Mesenteric fat pad (tissue), 1 donor: Measurements from ENCODE around the gene MALL. TPM values are rescaled to one million over a fixed set of nuclear protein-coding genes. Genes with fewer than 3 reads are reported as not detected.
"Not testable (repeated sequence)": the region's sequence is repeated elsewhere in the genome, so short reads cannot be mapped to it uniquely, and the experiment has no call there.

Experiments used
- DNase-seq: peaks from one replicate; pipeline ENCODE4 v3.0.0-alpha.2; 2020; ENCODE audit warnings: low spot score
- long read RNA-seq: library from polyadenylated mRNA; unstranded; transcript quantifications from one replicate; pipeline ENCODE4 v2.0.0, GENCODE V29; 2020
- total RNA-seq: library from RNA; stranded (reverse); fragmentation: NEBNext Ultra II Directional; extraction: Animal tissue kit (Norgen Biotek cat#: 25700); gene quantifications from one replicate; pipeline ENCODE4 v1.2.1, GENCODE V29; 2021
- donor health status: DM: yes; HTN: yes; CAD: no.

The MALL gene
- total RNA-seq, result 20.8 TPM
- long read RNA-seq, transcript MALL-201 (4 exons, 3,061 nt), result major isoform, 146 of 169 reads
- long read RNA-seq, partial matches to known transcripts, result 10 of 169 reads
- long read RNA-seq, other reads (novel, unspliced or antisense), result 12 of 169 reads

DNA sequence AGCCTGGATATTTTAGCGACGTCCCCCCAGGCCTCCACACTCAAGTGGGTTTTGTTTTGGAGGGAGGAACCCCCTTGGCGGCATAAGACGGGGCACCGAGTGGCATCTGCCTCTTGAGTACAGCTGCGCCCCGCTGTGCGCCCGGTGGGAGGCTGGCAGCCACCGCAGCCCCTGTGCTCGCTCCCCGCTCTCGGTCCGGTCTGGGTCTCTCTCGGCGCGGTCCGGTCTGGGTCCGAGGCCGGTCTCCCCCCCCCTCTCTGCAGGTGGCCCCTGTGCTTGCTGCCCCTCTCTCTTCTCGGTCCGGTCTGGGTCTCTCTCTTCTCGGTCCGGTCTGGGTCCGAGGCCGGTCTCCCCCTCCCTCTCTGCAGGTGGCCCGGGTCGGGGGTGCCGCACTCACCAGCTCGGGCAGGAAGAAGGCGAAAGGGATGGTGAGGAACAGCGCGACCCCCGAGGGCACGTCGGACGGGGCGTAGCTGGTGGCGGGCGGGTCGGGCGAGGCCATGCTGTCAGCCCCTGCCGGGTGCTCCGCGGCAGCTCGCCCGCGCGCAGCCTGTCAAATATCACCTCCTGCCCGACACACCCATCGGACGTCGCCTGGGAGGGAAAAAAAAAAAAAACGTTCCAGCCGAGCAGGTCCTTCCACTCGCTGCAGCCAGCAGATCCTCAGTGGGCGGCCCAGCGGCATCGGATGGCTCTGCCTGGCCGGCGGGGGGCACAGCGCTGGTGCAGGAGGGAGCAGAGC is at the start of gene MALL:
MALL (minus strand) TSS at position 532 of the 742 bp plus-strand sequence; CDS start at position 502, 30 bp downstream.
- DNase-seq, result no peak

DNA sequence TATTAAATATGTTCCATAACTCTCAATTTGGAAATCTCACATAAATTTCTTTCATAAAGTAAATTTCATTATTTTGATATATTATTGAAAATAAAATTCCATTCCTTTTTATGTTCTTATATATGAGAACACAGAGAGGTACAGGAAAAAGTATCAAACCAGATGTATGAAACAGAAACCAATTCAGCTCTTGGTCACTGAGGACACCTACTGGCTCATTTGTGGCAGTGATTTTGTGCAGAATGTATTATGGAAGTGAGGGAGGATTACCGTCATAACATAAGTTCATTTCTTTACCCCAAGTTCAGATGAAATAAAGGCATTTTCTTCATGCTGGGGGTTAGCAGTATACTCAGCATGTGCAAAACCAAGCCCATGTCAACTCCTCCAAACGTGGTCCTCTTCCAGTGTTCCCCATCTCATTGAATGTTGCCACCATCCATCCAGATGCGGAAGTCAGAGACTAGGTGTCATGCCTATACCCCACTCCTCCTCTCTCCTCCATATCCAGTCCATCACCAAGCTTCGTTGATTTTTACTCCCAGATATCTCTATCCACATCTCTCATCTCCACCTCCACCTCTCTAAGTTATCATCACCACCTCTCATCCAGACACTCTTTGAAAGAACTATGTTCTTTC is 41.7 kb upstream of the MALL start:
- no peak for DNase-seq

DNA sequence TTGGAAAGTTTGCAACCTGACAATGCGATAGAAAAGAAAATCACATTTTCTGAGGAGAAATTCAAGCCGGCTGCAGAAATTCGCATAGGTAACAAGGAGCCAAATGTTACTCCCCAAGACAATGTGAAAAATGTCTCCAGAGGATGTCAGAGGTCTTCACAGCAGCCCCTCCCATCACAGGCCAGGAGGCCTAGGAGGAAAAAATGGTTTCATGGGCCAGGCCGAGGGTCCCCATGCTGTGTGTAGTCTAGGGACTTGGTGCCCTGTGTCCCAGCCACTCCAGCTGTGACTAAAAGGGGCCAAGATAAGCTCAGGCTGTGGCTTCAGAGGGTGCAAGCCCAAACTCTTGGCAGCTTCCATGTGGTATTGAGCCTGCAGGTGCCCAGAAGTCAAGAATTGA is 39.2 kb upstream of the MALL start:
- not testable (repeated sequence) for DNase-seq

DNA sequence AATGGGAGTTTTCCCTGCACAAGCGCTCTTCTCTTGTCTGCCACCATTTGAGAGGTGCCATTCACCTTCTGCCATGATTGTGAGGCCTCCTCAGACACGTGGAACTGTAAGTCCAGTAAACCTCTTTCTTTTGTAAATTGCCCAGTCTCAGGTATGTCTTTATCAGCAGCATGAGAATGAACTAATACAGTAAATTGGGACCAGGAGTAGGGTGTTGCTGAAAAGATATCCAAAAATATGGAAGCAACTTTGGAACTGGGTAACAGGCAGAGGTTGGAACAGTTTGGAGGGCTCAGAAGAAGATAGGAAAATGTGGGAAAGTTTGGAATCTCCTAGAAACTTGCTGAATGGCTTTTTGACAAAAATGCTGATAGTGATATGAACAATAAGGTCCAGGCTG is 38.6 kb upstream of the MALL start:
- DNase-seq, result not testable (repeated sequence)

DNA sequence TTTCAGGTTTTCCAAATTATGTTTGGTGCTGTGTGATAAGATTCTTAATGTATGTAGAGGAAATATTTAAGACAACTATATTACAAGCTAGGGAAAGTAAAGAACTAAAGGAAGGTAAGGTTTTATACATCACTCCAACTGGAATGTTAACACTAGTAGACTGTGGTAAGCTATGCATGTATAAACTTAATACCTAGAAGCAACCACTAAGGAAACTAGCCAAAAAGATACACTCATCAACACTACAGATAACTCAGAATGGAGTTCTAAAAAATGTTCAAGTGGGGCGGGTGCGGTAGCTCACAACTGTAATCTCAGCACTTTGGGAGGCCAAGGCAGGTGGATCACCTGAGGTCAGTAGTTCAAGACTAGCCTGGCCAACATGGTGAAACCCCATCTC is 37.8 kb upstream of the MALL start:
- no peak for DNase-seq

DNA sequence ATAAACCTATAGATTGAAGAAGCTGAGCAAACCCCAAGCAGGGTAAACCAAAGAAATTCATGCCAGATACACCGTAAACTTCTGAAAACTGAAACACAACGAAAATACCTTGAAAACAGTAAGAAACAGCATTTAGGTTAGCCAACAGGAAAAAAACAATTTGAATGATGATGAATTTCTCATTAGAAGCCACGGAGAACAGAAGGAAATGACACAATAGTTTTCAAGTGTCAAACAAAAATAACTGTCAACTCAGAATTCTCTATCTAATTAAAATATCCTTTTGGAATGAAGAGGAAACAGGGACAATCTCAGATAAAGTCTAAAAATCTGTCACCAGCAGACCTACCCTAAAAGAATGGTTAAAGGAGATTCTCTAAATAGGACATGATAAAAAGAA is 37.3 kb upstream of the MALL start:
- DNase-seq, result no peak

DNA sequence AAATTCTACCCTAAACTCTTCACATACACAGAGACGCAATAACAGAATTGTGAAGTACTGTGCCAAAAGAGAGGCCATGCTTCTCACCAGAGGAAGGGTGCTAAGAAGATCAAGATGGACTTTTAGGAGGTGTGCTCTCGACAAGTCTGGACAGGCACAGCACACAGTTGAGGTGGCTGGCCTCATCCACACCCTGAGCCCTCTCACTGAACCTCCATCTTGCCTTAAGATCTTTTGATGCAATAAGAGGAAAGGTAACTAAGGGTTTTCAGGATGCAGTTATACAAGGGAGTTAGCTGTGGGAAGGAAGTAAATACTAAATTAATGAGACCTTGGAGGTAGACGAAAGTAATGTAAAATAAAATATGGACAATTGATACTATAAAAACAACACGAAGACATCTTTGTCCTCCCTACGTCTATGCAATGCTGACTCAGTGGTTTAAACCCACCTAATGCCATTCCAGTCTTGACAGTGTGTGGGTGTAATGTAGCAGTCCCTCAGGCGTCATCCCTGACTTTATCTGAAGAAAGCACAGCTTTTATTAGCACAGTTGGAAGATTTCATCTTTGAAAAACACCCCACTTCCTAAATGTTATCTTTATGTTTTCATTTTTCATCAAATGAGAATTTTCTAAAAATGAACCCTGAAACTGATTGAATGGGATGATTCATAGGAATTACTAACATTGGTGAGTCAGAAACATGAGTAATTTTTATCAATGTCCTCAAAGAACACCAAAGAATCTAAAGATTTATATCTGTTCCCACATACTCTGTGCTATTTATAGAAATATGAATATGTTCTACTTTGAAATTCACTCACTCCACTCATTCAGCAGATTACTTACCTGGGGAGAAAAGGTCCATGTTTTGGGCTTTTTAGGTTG is 34.0 kb upstream of the MALL start:
- DNase-seq, result no peak

DNA sequence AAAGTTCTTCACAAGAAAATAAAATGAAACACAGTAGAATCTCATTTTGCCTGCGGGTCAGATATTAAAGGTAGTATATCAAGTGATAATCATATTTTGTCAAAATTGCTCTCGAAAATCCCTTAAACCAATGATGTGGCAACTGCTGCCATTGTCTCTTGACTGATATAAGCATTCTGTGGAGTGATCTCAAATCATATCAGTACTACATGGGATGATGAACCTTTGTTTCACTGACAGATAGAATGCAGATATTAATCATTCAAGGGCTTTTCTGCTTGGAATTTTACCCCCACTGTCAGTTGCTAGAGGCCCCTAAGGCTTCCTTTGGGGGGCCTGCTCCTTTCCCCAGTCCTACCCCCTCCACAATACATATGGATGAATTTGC is 31.3 kb upstream of the MALL start:
- no peak for DNase-seq

DNA sequence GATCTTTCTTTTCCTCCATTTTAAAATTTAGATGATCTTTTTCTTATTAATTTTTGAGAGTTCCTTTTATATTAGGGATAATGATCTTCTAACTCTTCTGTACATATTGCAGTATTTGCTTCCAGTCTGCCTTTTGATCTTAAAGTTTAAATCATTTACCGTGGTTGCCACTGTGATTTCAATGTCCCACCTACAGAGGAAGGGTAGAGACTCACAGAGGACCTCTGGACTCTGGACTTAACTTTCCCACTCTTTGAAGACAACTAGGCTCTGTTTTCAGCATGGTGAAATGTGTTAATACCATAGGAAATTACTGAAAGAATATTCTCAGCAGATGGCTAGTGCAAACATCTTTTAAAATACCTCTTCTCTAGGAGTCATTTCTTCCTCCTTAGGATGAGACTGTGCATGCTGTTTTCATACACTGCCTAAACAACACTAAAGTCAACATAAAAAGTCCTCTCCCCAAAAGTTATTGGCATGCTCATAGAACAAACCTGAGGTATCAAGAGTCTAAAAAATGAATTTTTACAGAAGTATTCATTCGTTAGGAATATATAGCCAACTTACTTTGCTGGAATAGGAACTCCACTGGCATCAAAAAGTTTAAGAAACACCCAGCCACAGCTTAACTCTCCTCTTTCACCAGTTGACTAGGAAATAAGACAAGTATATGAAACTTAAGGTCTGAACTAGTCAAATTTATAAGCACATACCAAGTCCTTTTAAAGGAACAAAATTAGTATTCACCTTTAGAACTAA is 30.7 kb upstream of the MALL start:
- DNase-seq, result no peak

DNA sequence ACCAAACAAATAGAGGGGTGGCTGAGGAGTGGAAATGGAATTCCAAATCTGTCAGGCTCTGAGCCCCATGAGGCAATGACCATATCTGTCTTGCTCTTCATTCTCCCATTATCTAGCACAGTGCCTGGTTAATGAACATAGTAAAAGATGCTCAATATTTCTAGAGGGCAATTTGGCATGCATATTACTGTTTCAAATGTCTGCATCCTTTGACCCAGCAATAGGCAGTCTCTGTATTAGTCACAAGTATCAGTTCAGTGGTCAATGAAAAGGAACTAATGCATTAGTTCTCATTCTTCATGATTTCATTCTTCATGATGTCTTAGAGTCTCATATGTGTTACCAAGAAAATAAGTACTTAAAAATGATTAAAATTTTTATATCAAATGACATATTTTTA is 28.4 kb upstream of the MALL start:
- DNase-seq, result no peak

DNA sequence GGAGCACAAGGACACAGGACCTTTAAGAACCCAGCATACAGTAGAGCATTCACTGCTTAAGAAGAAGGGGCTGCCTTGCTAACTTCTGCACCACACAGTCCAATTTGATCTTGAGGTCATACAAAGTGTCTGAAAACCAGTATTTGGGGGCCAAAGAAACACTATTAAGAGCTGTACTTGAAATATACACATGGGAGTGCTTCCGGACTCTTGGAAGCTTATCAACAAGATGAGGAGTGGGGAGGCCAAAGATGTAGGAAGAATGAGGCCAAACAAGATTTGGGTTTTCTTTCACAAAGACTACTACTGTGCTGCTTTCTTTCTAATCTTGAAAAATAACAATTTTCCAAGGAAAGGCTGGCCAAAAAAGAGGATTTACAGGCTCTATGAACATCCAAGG is 24.8 kb upstream of the MALL start:
- DNase-seq, result no peak

DNA sequence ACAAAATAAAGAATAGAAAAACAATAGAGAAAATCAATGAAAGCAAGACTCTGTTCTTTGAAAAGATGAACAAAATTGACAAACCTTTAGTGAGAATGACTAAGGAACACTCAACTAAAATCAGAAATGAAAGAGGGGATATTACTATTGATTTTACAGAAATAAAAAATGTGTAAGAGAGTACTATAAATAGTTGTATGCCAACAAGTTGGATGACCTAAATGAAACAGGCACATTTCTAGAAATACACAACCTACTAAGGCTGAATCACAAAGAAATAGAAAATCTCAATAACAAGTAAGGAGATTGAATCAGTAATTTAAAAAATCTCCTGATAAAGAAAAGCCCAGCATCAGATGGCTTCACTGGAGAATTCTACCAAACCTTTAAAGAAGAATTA is 18.4 kb upstream of the MALL start:
- no peak for DNase-seq

DNA sequence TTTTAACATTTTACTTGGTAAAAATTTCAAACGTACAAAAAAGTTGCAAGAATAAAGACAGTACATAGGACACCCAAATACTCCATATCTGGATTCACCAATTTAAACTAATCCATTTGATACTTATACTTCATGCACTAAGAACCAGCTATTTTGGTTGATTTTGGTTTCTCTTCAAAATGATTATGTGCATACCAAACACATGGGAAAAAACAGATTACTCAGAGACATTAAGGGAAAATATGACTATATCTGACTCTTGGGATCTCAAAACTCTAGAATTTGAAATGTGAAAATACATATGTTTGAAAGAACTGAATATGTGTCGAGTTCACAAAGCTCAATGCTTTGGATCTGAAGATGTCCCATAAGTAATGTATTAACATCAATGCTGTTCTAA is 15.5 kb upstream of the MALL start:
- no peak for DNase-seq

DNA sequence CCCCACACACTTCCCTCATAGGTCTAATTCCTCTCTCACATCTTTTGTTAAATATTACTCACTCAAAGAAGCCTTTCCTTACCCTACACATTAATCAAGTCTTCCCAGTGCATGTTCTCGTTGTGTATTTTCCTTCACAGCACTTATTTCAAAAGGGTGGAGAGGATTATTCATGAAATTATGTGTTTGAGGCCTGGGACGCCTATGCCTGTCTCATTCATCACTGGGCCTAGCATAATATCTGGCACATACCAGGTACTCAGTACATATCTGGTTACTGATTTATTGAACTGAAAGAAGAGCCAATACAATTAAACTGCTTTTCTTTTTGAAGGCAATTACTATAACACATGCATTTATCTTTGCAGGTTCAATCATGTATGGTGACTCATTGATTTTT is 15.1 kb upstream of the MALL start:
- DNase-seq, result no peak

DNA sequence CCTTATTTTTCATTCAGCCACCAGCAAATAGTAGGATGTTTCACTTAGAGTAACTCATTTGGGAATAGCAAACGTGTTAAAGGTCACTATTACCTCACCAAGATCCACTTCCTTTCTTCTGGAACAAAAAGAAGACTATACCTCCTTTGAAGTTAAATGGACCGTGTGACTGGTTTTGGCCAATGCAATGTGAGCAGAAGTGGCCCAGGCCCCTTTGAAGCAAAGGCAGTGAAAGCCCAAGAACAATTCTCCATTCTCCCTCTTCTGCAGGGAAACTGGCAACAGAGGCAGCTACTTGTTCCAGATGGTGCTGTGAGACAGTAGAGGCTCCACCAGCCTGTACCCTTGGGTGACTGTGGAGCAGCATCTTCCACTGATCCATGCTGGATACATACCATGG is 11.3 kb upstream of the MALL start:
- DNase-seq, result no peak

DNA sequence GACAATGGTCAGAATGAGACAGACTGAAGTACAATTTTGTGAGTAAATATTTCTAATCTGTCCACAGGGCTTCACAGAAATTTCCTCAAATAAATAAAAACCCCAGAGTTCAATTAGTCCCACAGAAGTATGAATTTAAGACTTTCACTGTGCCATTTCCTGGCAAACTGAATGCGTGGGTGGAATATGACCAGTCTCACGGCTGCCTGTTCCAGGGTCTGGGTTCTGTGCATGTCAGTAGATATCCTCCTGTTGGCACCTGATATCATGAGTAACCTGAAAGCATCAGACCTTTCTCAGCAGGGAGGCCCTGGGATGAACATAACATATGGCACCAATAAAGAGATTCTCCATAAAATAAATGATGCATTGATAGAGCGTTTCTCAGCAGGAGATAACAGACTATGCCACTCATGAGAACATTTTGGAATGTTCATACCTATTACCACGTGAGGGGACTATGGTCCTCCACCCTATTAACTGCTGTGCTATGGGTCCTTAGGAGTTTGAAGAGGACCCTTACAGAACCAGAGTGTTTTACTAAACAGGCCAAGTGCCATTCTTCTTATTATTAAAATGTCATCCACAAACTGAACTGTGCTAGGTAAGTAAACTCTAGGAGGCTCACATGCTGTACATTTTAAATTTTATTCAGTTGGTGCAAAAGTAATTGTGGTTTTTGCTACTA is 10.6 kb upstream of the MALL start:
- no peak for DNase-seq

DNA sequence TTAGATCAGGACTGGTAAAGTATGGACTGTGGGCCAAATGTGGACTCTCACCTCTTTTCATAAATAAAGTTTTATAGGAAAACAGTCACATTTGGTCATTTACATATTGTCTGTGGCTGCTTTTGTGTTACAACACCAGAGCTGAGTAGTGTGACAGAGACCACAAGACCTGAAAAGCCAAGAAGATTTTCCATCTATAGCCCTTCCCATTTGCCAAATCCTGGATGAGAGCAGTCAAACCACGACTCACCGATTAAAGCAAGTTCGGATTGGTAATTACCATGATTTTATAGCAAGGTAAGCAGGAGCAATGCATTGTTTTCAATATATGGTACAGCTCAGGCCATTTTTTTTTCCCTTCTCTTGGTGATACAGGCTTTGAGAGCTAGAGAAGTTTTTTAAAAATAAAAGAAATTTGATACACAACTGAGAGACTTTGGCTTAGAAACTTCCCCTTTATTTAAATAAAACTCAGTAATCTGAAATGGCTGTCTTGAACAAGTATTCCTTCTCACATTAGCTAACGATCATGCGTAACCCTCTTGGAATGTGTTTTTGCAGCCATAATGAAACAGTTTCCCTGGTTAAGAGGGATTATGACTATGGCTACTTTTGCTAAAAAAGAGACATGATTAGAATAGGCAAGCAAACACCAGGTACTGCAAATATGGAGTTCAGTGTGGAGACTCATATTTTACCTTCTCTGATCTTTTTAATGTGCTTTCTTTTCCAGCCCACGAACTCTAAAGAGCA is 9.5 kb upstream of the MALL start:
- DNase-seq, result no peak

DNA sequence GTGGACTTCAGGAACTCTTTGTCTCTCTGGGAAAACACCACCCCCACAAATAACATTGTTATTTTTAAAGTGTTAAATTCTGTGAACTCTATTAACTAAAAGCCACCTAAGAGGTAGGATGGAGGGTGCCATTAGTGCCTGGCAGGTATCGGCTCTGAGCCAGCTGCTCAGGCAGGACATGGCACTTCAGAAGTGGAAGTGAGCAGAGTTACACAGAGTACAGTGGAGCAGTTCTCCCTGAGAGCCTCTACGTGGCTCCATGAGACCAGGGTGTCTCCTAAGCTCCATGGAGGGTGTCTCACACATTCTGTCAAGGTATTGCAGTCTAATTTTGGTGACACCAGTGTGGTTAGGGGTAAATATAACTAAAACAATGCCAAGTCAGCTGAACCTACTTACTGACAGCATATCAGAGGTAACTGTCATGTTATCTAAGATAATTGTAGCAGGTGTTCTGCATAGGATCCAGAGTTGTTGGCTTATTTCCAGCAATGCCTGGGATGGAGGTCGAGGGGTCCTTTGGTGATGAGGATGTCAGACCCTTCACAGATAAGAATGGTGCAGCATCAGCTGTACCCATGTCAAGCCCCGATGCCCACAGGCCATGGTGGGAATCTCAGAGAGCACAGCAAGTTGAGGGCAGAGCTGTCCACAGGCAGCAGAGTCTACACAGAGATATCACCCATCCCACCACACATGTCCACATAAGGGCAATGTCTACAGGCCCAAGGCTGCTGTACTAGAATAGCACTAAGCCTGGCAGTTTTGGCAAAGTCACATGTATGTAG is 8.6 kb upstream of the MALL start:
- DNase-seq, result no peak

DNA sequence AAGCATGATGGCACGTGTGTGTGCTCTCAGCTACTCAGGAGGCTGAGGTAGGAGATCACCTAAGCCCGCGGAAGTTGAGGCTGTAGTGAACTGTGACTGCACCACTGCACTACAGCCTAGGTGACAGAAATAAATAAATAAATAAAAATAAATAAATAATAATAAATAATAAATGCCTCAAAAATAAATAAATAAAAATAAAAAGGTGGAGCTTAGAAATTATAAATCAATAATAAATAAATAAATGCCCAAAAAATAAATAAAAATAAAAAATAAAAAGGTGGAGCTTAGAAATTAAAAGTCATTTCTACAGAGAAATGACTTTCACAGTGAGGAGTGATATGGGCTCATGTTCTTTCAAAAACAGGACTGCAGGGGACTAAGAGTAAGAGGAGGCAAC is 6.0 kb upstream of the MALL start:
- no peak for DNase-seq
